ENCODE data around the gene CSE1L. TPM values are rescaled to one million over a fixed set of nuclear protein-coding genes. Genes with fewer than 3 reads are reported as not detected.
"Not testable (repeated sequence)": the region's sequence is repeated elsewhere in the genome, so short reads cannot be mapped to it uniquely, and the experiment has no call there.

CSE1L gene
- total RNA-seq, 1 donor from 2014 or later: 58.8 TPM

DNA sequence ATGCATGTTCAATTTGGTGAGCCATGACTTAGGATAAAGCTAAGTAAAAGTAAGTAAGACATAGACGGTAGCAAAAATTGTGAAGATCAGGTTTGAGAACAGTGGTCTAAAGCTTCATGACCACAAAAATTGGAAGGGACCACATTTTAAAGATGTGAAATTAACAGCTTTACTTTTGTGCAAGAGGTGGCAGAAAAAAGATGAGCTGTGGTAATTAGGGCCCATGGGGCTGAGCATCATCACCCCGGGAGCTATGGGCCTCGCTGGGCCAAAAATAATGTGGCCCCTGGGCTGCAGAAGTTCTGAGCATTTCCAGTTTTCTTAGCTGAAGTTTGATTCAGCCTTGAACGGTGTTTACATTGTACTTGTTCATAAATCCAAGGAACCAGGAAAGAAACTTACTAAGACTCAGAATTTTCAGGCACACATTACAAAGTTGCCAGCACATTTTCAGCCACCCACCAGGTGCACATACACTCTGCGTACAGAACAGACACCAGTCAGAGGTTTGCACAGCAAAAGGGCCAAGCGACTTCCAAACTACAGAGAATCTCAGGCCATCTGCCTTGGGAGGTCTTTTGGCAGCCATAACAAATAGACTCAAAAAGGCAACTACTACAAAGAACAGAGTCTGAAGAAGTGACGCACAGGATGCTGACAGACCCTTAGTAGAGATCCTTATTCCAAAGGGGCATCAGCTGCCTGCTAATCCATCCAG, 57.7 kb downstream of the CSE1L start:
- CTCF ChIA-PET: interaction anchor here (1.4 kb wide), 1 partner anchor 29 kb away, joined by 4 read pairs; no protein-coding TSS in a partner anchor
- H3K9me3 Mint-ChIP-seq: no peaks in the 10 kb centered on the region
- intact Hi-C loops (cut with micrococcal nuclease): no loop called here
- H3K36me3 Mint-ChIP-seq (ENCODE audit: low read depth): peaks cover 45% of the 10 kb centered on the region
- POLR2A ChIA-PET: interaction anchor here (0.6 kb wide), 1 partner anchor 19 kb away, joined by 4 read pairs; no protein-coding TSS in a partner anchor
- no peak overlapping the region for H3K4me3 Mint-ChIP-seq
- H3K27me3 Mint-ChIP-seq: no peaks in the 10 kb centered on the region
- peaks cover 24% of the 10 kb centered on the region for H3K4me1 Mint-ChIP-seq
- TF ChIP-seq, protein P1, sequence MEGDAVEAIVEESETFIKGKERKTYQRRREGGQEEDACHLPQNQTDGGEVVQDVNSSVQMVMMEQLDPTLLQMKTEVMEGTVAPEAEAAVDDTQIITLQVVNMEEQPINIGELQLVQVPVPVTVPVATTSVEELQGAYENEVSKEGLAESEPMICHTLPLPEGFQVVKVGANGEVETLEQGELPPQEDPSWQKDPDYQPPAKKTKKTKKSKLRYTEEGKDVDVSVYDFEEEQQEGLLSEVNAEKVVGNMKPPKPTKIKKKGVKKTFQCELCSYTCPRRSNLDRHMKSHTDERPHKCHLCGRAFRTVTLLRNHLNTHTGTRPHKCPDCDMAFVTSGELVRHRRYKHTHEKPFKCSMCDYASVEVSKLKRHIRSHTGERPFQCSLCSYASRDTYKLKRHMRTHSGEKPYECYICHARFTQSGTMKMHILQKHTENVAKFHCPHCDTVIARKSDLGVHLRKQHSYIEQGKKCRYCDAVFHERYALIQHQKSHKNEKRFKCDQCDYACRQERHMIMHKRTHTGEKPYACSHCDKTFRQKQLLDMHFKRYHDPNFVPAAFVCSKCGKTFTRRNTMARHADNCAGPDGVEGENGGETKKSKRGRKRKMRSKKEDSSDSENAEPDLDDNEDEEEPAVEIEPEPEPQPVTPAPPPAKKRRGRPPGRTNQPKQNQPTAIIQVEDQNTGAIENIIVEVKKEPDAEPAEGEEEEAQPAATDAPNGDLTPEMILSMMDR (IDR thresholded peaks at IDR 0.05): no peak
- ATAC-seq (ENCODE audit: low read depth): no peak
- no peak overlapping the region for H3K27ac Mint-ChIP-seq
- no peak for DNase-seq

DNA sequence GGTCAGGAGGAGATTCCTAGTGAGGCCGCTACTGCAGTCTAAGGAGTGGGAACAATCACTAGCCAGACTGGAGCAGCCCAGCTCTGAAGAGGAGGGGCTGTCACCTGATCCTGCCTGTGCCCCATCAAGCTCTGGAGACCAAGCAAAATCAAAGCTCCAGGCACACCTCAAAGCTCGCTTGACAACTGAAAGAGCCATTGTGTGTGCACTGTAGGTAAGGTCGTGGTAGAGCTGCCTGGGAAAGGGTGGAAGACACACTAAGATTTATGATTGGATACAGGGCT, 58.2 kb downstream of the CSE1L start:
- CTCF ChIA-PET: interaction anchor here (1.4 kb wide), 1 partner anchor 29 kb away, joined by 4 read pairs; no protein-coding TSS in a partner anchor
- TF ChIP-seq, protein P1 (IDR thresholded peaks at IDR 0.05): no peak
- Mint-ChIP-seq H3K27ac (no peak overlapping the region), H3K4me3 (no peak overlapping the region), H3K4me1 (peaks cover 20% of the 10 kb centered on the region), H3K36me3 (ENCODE audit: low read depth) (peaks cover 42% of the 10 kb centered on the region), H3K9me3 (no peaks in the 10 kb centered on the region), H3K27me3 (no peaks in the 10 kb centered on the region)
- POLR2A ChIA-PET: no interaction called here
- intact Hi-C loops (cut with micrococcal nuclease): no loop called here
- ATAC-seq (ENCODE audit: low read depth): no peak
- no peak for DNase-seq

DNA sequence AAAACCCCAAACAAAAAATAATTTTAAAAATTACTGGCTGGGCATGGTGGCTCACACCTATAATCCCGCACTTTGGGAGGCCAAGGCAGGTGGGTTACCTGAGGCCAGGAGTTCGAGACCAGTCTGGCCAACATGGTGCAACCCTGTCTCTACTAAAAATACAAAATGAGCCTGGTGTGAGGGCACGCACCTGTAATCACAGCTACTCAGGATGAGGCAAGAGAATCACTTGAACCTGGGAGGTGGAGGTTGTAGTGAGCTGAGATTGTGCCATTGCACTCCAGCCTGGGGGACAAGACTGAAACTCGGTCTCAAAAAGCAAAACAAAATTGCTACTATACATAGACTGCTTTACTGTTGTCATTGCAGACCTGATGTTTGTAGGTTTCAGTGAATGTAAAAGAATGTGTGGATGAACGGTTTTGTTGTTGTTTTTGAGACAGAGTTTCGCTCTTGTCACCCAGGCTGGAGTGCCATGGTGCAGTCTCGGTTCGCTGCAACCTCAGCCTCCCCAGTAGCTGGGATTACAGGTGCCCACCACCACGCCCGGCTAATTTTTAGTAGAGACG, 59.0 kb downstream of the CSE1L start:
- H3K27ac Mint-ChIP-seq; ATAC-seq (ENCODE audit: low read depth); H3K9me3 Mint-ChIP-seq; H3K4me3 Mint-ChIP-seq; intact Hi-C loops (cut with micrococcal nuclease); H3K27me3 Mint-ChIP-seq; DNase-seq: not testable (repeated sequence)
- CTCF ChIA-PET: interaction anchor here (1.4 kb wide), 1 partner anchor 28 kb away, joined by 4 read pairs; no protein-coding TSS in a partner anchor
- peaks cover 43% of the 10 kb centered on the region for H3K36me3 Mint-ChIP-seq (ENCODE audit: low read depth)
- peaks cover 17% of the 10 kb centered on the region for H3K4me1 Mint-ChIP-seq
- POLR2A ChIA-PET: interaction anchor here (0.6 to 0.7 kb wide), 2 partner anchors 25 to 82 kb away, joined by 3 to 7 read pairs; no protein-coding TSS in a partner anchor

DNA sequence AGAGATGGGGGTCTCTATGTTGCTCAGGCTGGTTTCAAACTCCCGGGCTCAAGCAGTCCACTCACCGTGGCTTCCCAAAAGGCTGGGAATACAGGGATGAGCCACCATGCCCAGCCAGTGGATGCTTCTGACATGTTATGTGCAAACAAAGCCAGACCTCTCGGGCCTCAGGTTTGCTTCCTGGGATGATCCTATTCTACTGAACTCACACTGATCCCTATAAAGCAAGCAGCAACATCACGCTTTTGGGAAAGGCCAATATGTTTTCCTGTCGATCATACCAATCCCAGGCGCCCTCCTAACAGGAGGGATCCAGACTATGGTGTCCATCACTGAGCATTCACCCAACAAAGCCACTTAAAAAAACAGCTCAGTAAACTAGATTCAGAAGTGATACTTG, 60.2 kb downstream of the CSE1L start:
- Mint-ChIP-seq H3K27ac (no peak overlapping the region), H3K4me1 (peaks cover 6% of the 10 kb centered on the region), H3K9me3 (peaks cover 3% of the 10 kb centered on the region), H3K36me3 (ENCODE audit: low read depth) (peaks cover 46% of the 10 kb centered on the region), H3K27me3 (no peaks in the 10 kb centered on the region), H3K4me3 (no peak overlapping the region)
- CTCF ChIA-PET: no interaction called here
- TF ChIP-seq, protein P1 (IDR thresholded peaks at IDR 0.05): no peak
- DNase-seq (no peak), ATAC-seq (ENCODE audit: low read depth) (no peak)
- intact Hi-C loops (cut with micrococcal nuclease): no loop called here
- POLR2A ChIA-PET: interaction anchor here (0.6 to 0.7 kb wide), 2 partner anchors 670 to 1487 kb away, joined by 3 to 8 read pairs; no protein-coding TSS in a partner anchor

DNA sequence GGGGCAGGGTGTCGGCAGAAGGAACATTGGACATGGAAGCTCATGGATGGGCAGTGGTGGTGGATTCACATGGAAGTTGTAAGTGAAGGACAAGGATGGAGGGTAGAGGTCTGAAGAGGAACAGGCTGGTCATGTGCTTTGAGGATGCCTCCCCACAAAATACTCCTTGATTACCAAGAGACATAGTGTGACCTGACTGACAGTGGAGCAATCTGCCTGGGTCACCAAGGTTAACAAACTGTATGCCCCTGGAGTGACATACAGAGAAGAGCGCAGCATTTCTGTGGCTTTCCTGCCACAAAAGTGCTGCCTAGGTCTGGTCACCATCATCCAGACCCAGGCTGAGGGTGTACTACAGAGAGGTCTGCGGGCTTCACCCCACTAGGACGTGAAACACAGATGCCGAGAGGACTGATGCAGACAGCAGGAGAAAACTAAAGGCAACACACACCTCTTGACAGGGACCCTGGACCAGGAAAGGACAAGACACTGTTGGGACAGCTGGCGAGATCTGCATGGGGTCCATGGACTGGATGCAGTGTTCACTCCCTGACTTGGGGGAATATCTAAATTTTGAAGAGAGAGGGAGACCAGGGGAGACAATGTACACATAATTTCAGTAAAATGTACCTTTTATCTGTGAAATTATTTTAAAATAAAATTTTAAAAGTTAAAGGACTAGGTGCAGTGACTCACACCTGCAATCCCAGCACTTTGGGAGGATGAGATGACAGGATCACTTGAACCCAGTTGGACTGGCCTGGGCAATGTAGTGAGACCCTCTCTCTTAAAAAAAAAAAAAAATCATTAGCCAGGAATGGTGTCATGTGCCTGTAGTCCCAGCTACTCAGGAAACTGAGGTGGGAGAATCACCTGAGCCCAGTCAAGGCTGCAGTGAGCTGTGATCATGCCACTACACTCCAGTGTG, 64.9 kb downstream of the CSE1L start:
- Mint-ChIP-seq H3K27ac (no peak overlapping the region), H3K9me3 (peaks cover 3% of the 10 kb centered on the region), H3K27me3 (no peaks in the 10 kb centered on the region), H3K4me3 (no peak overlapping the region), H3K4me1 (no peaks in the 10 kb centered on the region), H3K36me3 (ENCODE audit: low read depth) (peaks cover 49% of the 10 kb centered on the region)
- CTCF ChIA-PET: interaction anchor here (0.8 kb wide), 1 partner anchor 106 kb away, joined by 3 read pairs; no protein-coding TSS in a partner anchor
- DNase-seq: no peak
- TF ChIP-seq, protein P1 (IDR thresholded peaks at IDR 0.05): no peak
- intact Hi-C loops (cut with micrococcal nuclease): no loop called here
- POLR2A ChIA-PET: no interaction called here
- ATAC-seq (ENCODE audit: low read depth): no peak
